ENCODE results near the gene SNX25. TPM values are rescaled to one million over a fixed set of nuclear protein-coding genes. Genes with fewer than 3 reads are reported as not detected.
"Not testable (repeated sequence)": the region's sequence is repeated elsewhere in the genome, so short reads cannot be mapped to it uniquely, and the experiment has no call there.

SNX25 gene
- total and polyA plus RNA-seq, 10 donors, result 9.6 to 49.6 (median 35.2) TPM

DNA sequence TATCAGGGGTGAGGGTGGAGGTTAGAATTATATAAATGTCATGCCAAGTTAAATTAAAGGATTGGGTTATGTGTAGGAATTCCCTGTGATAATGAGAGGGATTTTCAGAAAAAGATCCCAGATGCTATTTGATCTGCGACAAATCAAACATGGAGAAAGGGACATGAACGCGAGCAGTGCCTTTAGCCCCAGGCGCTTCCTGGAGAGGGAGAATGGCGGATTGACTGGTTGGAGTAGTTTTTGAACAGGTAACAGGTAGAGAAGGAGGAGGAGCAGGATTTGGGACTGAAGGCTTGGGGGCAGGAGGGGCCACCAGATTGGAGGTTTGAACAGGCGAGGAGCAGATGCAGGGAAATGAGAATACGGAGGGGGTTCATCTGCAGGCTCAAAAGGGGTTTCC lies 119.2 kb downstream of the SNX25 start:
- Histone ChIP-seq H3K27me3 (replicated peaks in 1 of 7) (no peaks in the 10 kb centered on the region), H3K27ac (no peak overlapping the region), H3K36me3 (peaks cover 0 to 31% (median 0%) of the 10 kb centered on the region in 6 donors), H3K4me3 (no peak overlapping the region), H3K4me1 (no peaks in the 10 kb centered on the region), H3K9me3 (no peaks in the 10 kb centered on the region)
- no peak for TF ChIP-seq POLR2A (IDR thresholded peaks at IDR 0.05)
- TF ChIP-seq POLR2AphosphoS5 (IDR thresholded peaks at IDR 0.05), result no peak
- TF ChIP-seq, protein P1, sequence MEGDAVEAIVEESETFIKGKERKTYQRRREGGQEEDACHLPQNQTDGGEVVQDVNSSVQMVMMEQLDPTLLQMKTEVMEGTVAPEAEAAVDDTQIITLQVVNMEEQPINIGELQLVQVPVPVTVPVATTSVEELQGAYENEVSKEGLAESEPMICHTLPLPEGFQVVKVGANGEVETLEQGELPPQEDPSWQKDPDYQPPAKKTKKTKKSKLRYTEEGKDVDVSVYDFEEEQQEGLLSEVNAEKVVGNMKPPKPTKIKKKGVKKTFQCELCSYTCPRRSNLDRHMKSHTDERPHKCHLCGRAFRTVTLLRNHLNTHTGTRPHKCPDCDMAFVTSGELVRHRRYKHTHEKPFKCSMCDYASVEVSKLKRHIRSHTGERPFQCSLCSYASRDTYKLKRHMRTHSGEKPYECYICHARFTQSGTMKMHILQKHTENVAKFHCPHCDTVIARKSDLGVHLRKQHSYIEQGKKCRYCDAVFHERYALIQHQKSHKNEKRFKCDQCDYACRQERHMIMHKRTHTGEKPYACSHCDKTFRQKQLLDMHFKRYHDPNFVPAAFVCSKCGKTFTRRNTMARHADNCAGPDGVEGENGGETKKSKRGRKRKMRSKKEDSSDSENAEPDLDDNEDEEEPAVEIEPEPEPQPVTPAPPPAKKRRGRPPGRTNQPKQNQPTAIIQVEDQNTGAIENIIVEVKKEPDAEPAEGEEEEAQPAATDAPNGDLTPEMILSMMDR (IDR thresholded peaks at IDR 0.05 in 8 of 11, conservative IDR thresholded peaks at IDR 0.05 in 3 of 11), result no peak
- no peak for DNase-seq
- 82 to 99% (median 97%) methylated on average over 7 of the region's 7 CpGs for WGBS, 5 donors
- intact Hi-C loops (cut with DNase I; ENCODE audit: low total_unique reads), result no loop called here

DNA sequence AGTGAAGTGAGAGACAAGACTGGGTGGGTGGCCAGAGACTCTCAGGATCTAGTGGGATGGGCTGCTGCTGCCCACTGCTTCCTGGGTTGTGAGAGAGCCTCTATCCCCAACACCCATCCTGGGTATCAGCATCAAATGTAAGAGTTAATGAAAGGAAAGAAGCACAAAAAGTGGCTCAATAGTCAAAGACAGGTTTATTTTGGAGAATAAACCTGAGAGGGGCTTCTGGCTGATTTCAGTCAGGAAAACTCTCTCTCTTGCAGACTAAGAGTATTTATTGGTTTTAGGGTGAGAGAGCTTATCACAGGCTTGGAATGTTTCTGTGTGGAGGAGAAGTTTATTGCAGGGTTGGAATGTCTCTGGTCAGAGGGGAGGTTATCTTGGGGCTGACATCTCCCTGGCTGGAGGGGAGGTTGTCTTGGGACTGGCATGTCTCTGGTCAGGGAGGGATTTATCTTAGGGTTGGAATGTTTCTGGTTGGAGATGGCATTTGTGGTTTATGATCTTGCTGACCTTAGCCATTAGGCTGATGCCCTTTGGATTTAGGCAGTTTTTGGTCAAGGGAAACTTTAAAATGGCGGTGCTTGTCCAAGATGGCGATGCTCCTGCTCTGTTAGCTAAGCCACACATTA lies 120.6 kb downstream of the SNX25 start:
- H3K27ac ChIP-seq; H3K9me3 ChIP-seq; H3K4me1 ChIP-seq; intact Hi-C loops (cut with DNase I; ENCODE audit: low total_unique reads); H3K4me3 ChIP-seq; H3K27me3 ChIP-seq (replicated peaks in 1 of 7); DNase-seq: not testable (repeated sequence)
- peaks cover 0 to 29% (median 0%) of the 10 kb centered on the region in 6 donors for H3K36me3 ChIP-seq
- WGBS, 5 donors, result 95 to 100% (median 100%) methylated on average over 2 of the region's 2 CpGs

DNA sequence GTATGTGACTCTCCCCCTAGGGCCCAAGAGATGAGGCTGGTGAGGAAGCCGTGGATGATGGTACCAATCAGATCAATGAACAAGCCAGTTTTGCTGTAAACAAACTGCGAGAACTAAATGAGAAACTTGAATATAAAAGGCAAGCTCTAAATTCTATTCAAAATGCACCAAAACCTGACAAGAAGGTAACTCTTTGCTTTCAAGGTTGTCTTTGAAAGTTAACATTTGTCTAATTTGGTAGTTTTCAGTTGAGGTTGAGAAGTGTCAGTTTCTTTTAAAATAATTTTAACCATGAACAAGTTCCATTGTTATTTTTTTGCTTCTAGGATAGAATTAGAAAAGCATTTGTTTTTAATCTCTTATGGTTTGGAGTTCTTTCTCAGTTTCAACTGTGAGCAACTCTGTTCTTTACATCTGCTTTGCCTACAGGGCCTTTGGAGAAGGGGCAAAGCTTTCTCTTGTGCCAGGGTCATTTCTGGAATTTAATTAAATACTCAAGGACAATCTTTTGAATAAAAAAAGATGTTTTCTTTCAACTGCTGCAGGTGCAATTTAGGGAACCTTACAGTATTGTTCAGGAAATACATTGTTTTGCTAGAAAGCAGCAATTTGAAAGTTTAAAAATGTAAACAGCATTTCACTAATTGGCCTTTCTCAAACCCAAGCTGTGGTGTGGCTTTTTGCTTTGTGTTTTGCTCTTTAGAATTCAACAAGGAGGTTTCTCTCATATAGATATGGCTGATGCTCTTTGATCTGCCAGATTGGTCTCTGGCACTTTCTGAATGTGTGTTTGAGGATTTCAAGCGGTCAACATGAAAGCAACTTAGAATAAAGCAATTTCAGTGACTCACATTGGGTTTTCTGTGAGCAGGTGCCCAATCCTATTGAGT lies 123.4 kb downstream of the SNX25 start:
- Histone ChIP-seq H3K36me3 (peaks cover 0 to 25% (median 0%) of the 10 kb centered on the region in 6 donors), H3K27me3 (replicated peaks in 1 of 7) (no peaks in the 10 kb centered on the region), H3K4me1 (peaks cover 0 to 6% (median 0%) of the 10 kb centered on the region in 6 donors), H3K27ac (no peak overlapping the region), H3K9me3 (no peaks in the 10 kb centered on the region), H3K4me3 (no peak overlapping the region)
- TF ChIP-seq POLR2AphosphoS5 (IDR thresholded peaks at IDR 0.05) (no peak), POLR2A (IDR thresholded peaks at IDR 0.05) (no peak)
- TF ChIP-seq, protein P1 (IDR thresholded peaks at IDR 0.05 in 8 of 11, conservative IDR thresholded peaks at IDR 0.05 in 3 of 11), result no peak
- WGBS, 5 donors, result 79 to 93% (median 91%) methylated on average over 3 of the region's 3 CpGs
- intact Hi-C loops (cut with DNase I; ENCODE audit: low total_unique reads), result no loop called here
- no peak for DNase-seq

DNA sequence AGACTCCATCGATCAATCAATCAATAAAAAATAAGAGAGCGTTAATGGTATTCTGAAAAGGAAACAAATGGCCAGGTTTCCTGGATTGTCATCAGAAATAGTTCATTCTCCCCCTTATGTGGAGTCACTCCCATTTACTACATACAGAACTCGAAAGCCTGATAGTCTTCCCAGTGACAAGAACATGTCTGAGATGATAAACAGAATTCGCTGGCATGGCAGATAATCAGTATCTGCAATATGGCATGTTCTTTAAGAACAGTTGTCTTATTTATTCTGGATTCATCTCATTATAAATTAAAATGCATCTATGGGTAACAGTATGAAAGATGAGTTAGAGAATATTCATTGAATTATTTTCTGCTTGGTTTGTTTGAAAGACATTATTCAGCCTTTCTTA lies 124.9 kb downstream of the SNX25 start:
- H3K4me3 ChIP-seq, result no peak overlapping the region
- TF ChIP-seq POLR2AphosphoS5 (IDR thresholded peaks at IDR 0.05) (no peak), POLR2A (IDR thresholded peaks at IDR 0.05) (no peak)
- TF ChIP-seq, protein P1 (IDR thresholded peaks at IDR 0.05 in 8 of 11, conservative IDR thresholded peaks at IDR 0.05 in 3 of 11), result no peak
- peaks cover 0 to 6% (median 0%) of the 10 kb centered on the region in 6 donors for H3K4me1 ChIP-seq
- H3K27ac ChIP-seq, result no peak overlapping the region
- intact Hi-C loops (cut with DNase I; ENCODE audit: low total_unique reads), result no loop called here
- H3K36me3 ChIP-seq, result peaks cover 0 to 32% (median 0%) of the 10 kb centered on the region in 6 donors
- DNase-seq, result no peak
- H3K9me3 ChIP-seq, result peaks cover 0 to 8% (median 0%) of the 10 kb centered on the region in 8 donors
- WGBS, 5 donors, result 93 to 98% (median 98%) methylated on average over 4 of the region's 4 CpGs
- H3K27me3 ChIP-seq (replicated peaks in 1 of 7), result no peaks in the 10 kb centered on the region
